HG03196 (cell line): ENCODE measurements around the gene ATIC.
"Not testable (repeated sequence)": the region's sequence is repeated elsewhere in the genome, so short reads cannot be mapped to it uniquely, and the experiment has no call there.

Source experiments
- ATAC-seq: cut with Tn5 transposase; IDR thresholded peaks from one replicate; pipeline ENCODE4 v1.9.1; 2021; ENCODE audit not compliant: unreplicated experiment

Gene ATIC

DNA sequence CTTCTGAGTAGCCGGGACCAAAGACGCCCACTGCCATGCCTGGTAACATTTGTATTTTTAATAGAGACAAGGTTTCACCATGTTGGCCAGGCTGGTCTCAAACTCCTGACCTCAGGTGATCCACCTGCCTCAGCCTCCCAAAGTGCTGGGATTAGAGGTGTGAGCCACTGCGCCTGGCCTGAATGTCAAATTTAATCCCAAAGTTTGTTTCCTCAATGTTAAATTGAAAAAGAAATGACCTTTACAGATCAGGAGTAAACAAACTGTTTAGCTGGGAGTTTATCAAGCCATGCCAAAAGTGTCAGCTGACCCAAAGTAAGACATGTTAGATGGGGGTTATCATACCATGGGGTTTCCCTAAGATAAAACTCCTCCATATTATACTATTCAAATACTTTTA is 48.2 kb downstream of the ATIC start:
- not testable (repeated sequence) for ATAC-seq

DNA sequence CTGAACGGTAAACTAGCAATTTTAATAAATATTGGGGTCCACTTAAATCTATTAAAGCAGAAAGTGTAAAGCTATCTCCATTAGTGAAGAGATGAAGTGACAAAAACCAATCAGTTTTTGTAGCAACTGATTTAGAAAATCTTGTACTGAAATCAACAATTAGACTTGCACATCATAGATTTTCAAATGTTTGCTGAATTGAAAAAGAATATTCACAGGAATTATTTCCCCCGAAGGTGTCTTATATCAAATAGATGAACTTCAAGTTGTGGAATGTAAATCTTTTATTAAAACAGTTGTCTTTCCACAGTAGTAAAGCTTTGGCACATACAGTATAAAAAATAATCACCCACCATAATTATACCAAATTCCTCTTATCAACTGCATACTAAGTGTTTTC is 48.7 kb downstream of the ATIC start:
- ATAC-seq = no peak

DNA sequence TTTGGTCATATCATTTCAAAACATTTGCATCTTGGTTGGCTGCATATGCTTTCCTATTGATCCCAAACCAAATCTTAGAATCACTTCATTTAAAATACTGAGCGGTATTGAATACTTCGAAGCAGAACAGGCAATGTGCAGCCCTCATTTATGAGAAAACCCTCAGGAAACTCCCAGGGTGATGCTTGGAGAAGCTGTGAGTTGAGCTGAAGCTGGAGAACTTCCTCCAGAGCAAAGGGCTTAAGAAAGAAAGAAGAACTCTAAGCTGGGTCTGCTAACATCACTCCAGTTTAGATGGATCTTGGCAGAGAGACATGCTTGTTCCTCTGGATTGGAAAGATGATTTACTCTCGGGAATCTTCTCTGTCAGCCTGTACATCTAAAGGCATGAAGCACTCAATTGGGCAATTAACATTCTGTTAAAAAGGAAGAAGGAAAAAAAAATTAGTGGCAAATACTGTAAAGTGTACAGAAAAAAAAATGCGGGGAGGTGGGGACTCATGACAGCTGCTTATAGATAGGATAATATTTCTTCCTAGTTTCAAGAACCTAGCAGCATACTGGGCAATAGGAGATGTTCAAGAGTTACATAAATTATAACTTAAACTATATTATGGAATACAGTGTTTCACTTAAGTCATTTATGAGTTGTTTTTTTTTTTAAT is 49.5 kb downstream of the ATIC start:
- no peak for ATAC-seq

DNA sequence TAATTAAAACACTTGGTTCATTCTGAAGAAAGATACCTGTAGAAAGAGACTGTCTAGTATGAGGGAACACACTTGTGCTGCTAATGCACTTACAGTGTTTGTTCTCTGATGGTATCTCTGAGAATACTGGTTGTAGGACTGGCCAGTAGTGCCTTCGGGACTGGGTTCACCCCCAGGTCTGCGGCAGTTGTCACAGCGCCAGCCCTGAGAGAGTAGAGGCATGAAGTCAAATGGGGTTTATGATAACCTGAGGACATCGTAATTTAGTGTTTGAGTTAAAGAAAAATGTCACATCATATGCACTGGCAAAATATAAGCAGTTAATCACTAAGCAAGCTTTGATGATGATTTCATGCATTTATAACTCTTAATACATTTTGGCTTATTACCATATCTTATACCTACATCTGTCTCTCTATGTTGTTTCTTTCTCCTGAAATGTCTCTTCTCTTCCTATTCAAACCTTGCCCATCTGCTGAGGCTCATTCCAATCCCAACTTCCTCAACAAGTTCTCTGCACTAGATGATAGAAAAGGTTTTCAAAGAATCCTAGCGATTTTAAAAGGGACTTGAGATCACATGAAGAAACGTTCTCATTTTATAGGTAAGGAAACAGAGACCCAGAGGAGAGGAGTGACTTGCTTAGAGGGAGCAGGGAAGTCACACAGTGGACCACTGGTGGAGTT is 50.2 kb downstream of the ATIC start:
- ATAC-seq = no peak

- ATAC-seq = no peak
Measured at GRCh38 chr2:215362562-215362904, 50.7 kb downstream of the ATIC start.

DNA sequence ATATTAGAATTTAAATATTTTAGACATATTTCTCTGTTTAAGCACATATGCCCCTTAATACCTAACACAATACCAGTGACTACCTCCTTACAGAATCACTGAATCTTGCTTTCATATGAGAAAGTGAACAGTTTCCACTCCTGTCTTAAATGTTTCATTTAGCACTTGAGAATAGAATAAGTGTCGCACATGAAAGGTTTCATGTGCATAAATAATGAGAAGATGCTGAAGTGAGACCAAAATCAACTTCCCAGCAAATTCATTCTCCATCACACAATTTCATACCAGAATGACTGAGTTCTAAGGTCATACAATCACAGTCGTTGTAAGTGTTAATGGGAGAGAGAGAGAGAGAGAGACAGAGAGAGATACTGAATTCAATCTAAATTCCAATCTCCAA is 51.2 kb downstream of the ATIC start:
- ATAC-seq = no peak

DNA sequence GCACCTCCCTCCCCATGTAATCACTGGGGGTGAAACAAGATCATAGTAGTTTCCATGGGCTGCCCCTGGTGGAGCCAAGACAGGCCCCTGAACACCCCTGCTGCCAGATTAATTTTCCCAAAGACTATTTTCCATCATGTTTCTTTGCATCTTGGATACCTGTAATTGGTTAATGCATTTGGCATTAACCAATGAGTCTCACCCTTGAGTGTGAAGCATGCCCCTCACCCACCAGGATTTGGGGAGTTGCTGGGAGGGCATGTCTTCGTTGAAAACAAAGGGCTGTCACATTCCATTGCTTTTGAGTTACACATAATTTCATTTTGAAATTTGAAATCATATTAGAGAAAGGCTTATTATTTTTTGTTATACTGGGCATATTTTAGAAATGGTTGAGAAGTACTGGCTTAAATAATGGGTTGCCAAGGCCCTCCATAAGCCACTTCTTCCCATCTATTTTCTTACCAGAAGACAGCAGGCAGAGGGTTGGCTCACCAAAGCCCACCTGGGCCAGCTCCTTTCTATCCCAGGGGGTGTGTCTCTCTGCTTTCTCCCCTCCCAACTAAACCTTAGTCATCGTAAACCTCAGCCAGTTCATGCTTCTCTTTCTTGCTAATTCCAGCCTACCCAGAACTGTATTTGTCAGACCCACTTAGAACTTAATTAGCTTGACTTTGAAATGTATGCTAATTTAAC is 51.8 kb downstream of the ATIC start:
- ATAC-seq = no peak

DNA sequence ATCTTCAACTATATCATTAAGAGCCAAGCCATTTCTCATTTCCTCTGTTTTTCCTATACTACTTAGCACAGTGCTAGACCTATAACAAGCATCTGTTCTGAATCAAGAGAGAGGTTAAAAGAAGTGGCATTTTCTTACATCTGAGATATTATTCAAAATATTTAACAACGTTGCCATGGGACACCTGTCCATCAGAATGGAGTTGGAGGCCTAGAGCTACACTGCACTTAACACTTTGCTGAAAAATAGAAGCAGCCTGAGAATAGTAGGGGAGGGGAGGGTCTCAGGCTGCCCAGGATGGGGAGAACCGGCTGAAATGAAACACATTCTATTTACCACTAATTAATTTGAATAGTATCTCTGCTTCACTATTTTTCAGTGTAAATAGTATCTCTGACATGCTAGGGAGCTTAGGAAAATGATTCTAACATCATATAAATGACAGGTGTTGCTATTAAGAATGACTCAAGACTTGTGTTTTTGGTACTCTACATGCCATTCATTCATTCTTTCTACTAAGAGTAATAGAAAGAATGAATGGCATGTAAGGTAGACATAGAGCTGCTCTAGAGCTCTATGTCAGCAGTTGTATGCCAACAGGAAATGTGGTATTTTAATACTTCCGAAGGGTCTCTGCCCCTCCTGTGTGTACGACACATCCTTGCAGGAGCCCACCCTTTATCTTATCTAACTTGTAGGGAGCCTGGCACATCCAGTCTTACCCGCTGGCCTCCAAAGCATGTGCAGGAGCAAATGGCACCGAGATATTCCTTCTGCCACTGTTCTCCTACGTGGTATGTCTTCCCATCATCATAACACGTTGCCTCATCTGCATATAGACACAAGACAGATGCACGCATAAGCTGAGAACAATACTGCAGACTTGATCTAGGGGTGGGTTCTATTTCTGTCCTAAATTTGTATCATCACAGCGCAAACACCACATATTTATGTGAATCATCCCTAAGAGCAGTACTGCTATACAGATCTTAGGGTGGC is 52.6 kb downstream of the ATIC start:
- ATAC-seq = no peak

- no peak for ATAC-seq
Measured at GRCh38 chr2:215365184-215365658, 53.4 kb downstream of the ATIC start.

DNA sequence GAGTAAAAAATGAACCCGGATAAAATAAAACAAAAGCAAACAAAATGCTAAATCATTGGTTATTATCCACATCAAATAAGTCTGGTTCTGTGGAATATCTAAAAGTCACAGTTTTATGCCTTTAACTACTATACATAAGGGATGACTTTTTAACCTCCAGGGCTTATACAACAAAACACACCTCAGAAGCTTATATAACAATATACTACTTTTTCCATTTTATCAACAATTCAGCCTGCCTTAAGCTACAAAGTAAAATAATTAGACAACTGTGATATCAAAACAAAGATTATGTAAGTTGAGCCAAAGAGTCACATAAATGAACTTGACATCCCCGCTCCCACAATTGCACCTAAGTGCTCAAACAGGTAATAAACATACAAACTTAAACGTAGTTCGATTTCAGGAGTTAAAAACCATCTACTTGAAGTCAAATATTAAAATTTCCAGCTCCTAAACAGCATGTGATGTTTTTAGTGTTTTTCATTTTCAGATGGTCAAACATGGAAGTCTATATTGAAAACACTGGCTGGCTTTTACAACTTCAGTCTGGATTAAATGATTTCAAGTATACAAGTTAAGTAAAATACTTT is 54.7 kb downstream of the ATIC start:
- no peak for ATAC-seq

GRCh38 chr2:215367662-215368492 is 56.0 kb downstream of the ATIC start:
- ATAC-seq = no peak

- ATAC-seq = no peak
Measured at GRCh38 chr2:215368493-215368809, 56.6 kb downstream of the ATIC start.

DNA sequence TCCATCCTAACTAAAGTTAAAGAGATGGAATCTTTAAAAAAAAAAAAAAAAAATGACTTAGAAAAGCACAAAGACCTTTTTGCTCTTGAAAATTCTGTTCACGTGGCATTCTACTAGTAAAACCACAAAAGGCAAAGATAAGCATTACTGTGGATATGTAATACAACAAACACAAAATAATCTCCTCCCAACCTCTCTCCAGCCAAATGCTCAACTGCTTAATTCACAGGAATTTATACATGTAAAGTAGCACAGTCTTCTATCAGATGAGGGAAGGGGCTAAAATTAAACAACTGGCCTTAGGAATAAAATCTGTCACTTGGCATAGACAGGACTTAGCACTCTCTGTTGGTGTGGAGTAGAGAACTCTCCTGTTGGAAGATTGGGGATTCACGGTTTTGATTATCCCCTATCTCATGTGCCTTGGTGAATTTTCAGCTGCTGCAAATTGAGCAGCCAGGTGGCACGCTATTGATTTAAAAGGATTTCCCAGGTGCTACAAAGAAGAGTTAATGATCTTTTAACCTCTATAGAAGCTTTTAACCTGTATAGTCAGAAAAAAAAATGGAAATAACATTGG is 57.4 kb downstream of the ATIC start:
- ATAC-seq = no peak

- ATAC-seq = no peak
Measured at GRCh38 chr2:215370112-215370965, 58.5 kb downstream of the ATIC start.

DNA sequence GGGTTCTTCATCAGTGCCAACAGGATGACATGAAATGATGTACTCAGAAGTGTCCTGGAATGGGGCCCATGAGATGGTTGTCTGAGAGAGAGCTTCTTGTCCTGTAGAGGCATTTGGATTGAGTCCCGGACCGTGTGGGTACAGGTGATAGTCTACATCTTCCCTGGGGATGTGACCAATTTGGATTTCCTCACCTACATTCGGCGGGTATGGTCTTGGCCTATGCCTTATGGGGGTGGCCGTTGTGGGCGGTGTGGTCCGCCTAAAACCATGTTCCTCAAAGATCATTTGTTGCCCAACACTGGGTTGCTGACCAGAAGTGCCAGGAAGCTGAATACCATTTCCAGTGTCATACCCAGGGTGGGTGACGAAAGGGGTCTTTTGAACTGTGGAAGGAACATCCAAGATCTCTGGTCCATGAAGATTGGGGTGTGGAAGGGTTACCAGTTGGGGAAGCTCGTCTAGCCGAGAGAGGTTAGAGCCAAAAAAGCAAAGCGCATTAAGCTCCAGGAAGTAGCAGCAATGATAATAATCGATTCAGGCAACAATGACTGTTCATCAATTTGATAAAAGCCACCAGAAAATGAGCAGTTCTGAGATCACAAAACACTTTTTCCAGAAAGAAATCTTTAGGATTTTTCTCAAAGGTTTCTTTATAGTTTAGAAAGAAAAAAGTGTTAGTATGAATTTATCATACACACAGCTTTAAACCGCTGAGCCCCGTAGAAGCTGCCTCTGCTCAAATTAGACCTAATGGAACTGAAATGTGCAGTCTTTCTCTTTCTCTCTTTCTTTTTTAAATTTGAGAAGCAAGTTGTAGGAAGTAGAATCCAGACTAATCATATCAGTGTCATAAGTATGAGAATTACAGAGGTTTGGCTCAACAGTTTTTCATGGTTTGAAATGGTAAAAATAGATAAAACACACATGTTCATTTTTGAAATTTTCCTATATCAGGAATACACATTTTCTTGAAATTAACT is 60.3 kb downstream of the ATIC start:
- ATAC-seq = no peak

GRCh38 chr2:215372968-215373649 is 61.2 kb downstream of the ATIC start:
- no peak for ATAC-seq

DNA sequence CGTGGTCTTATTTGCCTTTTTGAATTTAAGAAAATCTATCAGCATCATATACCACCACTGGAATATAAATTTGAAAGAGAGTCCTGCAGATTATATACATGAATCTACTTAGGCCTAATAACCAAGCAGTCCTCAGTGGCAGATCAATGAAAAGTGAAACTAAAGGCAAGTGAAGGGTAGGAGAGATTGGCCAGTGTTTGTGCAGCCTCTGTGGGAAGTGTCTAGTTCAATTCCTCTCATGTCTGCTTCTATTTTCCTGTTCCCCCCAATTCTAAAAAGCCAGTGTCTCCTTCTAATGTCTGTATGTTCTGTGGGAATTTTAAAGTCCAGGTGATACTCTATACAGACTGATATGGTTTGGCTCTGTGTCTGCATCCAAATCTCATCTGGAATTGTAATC is 62.1 kb downstream of the ATIC start:
- no peak for ATAC-seq
